Measurements from ENCODE around the gene PGS1. TPM values are rescaled to one million over a fixed set of nuclear protein-coding genes. Genes with fewer than 3 reads are reported as not detected.

Gene PGS1
- total RNA-seq, 1 experiment from 2014 or later: 42.6 TPM

GRCh38 chr17:78362232-78362631, 16.2 kb upstream of the PGS1 start:
- no peak overlapping the region for H3K4me3 Mint-ChIP-seq (ENCODE audit: low read depth, unreplicated experiment)
- no TSS peak for BruUV-seq (replicated peaks)
- H3K27me3 Mint-ChIP-seq (ENCODE audit: unreplicated experiment): peaks cover 11% of the 10 kb centered on the region

DNA sequence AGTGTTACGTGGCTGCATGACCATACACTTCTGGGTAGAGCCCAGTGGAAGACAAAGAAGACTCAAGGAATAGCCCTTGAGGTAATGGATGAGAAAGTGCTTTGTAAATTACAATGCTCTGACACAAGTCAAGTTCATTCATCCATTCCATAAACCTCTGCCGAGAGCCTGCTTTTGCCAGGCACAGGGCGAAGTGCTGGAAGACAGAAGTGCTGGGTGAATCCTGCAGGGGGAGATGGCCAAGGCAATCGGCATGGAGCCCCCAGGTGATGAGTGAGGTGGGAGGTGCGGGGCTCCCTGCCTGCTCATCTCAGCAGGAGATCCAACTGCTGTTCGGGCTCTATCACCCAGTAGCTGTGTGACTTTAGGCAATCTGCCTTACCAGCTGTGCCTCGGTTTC, 15.8 kb upstream of the PGS1 start:
- Mint-ChIP-seq H3K4me3 (ENCODE audit: low read depth, unreplicated experiment) (no peak overlapping the region), H3K36me3 (ENCODE audit: insufficient read depth, unreplicated experiment) (peaks cover 31% of the 10 kb centered on the region), H3K4me1 (ENCODE audit: low read depth, unreplicated experiment) (no peaks in the 10 kb centered on the region), H3K27me3 (ENCODE audit: unreplicated experiment) (peaks cover 11% of the 10 kb centered on the region), H3K9me3 (ENCODE audit: low read depth, unreplicated experiment) (no peaks in the 10 kb centered on the region), H3K27ac (ENCODE audit: unreplicated experiment) (no peak overlapping the region)
- intact Hi-C loops (cut with micrococcal nuclease; ENCODE audit: unreplicated experiment): no loop called here
- BruUV-seq (replicated peaks): no TSS peak
- no peak for DNase-seq
- TF ChIP-seq CTCF (IDR thresholded peaks at IDR 0.05; ENCODE audit: unreplicated experiment): no peak
- CTCF ChIA-PET: interaction anchor here (0.6 to 1.2 kb wide), 2 partner anchors 42 to 111 kb away, joined by 3 read pairs; no protein-coding TSS in a partner anchor

More at GRCh38 chr17:78362232-78362631, 16.2 kb upstream of the PGS1 start:
- TF ChIP-seq CTCF (IDR thresholded peaks at IDR 0.05; ENCODE audit: unreplicated experiment): no peak
- DNase-seq: no peak
- H3K36me3 Mint-ChIP-seq (ENCODE audit: insufficient read depth, unreplicated experiment): peaks cover 35% of the 10 kb centered on the region
- no peak overlapping the region for H3K27ac Mint-ChIP-seq (ENCODE audit: unreplicated experiment)
- H3K9me3 Mint-ChIP-seq (ENCODE audit: low read depth, unreplicated experiment): no peaks in the 10 kb centered on the region
- intact Hi-C loops (cut with micrococcal nuclease; ENCODE audit: unreplicated experiment): no loop called here
- H3K4me1 Mint-ChIP-seq (ENCODE audit: low read depth, unreplicated experiment): no peaks in the 10 kb centered on the region
- CTCF ChIA-PET: interaction anchor here (0.6 to 1.2 kb wide), 2 partner anchors 42 to 111 kb away, joined by 3 read pairs; no protein-coding TSS in a partner anchor

DNA sequence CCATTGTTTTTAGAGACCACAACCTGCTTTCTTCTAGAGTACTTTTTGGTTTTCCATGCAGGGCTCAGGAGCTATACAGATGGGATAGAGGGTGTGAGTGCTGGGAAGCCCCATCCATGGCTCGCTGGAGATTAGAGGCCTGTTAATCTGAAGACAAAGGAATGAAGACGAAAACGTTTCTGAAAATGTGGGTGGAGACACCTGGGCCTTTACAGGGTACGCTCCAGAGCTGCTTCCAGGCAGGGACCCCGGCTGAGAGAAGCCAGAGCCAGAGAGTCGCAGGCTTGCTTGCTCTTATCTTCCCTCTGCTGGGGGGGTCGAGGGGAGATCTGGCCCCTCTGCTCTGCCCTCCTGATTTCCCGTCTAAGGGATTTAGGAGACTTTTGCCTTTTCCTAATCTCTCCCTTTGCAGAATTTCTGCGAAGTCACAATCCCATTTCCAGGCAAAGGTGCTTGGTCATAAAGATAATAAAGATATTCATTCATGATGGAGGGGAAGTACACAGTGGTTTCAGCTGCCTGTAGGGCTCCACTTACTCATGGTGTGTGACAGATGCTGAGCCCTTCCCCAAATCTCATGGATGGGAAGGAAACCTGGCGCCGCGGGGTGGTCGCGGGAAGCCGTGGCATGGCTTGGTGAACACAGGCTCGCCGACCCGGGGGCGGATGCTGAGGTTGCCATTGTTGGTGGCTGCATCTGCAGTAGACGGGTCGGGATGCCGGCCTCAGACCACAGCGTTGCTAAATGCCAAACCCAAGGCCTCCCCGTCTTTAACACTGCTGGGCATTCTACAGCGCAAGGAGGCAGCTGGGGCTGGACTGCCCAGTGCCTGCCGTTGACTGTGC, 13.8 kb upstream of the PGS1 start:
- no peak overlapping the region for H3K27ac Mint-ChIP-seq (ENCODE audit: unreplicated experiment)
- TF ChIP-seq CTCF (IDR thresholded peaks at IDR 0.05; ENCODE audit: unreplicated experiment): no peak
- DNase-seq: no peak
- no TSS peak for BruUV-seq (replicated peaks)
- intact Hi-C loops (cut with micrococcal nuclease; ENCODE audit: unreplicated experiment): no loop called here
- H3K9me3 Mint-ChIP-seq (ENCODE audit: low read depth, unreplicated experiment): no peaks in the 10 kb centered on the region
- H3K4me3 Mint-ChIP-seq (ENCODE audit: low read depth, unreplicated experiment): no peak overlapping the region
- no peaks in the 10 kb centered on the region for H3K4me1 Mint-ChIP-seq (ENCODE audit: low read depth, unreplicated experiment)
- peaks cover 11% of the 10 kb centered on the region for H3K27me3 Mint-ChIP-seq (ENCODE audit: unreplicated experiment)
- CTCF ChIA-PET: interaction anchor here (0.6 kb wide), 2 partner anchors 194 to 329 kb away, joined by 3 to 4 read pairs; no protein-coding TSS in a partner anchor
- peaks cover 11% of the 10 kb centered on the region for H3K36me3 Mint-ChIP-seq (ENCODE audit: insufficient read depth, unreplicated experiment)

- H3K27me3 Mint-ChIP-seq (ENCODE audit: unreplicated experiment): peaks cover 11% of the 10 kb centered on the region
- no peak for TF ChIP-seq CTCF (IDR thresholded peaks at IDR 0.05; ENCODE audit: unreplicated experiment)
- no peaks in the 10 kb centered on the region for H3K4me1 Mint-ChIP-seq (ENCODE audit: low read depth, unreplicated experiment)
- CTCF ChIA-PET: no interaction called here
- no peak overlapping the region for H3K4me3 Mint-ChIP-seq (ENCODE audit: low read depth, unreplicated experiment)
- BruUV-seq (replicated peaks): no TSS peak
- intact Hi-C loops (cut with micrococcal nuclease; ENCODE audit: unreplicated experiment): no loop called here
- no peak overlapping the region for H3K27ac Mint-ChIP-seq (ENCODE audit: unreplicated experiment)
- H3K9me3 Mint-ChIP-seq (ENCODE audit: low read depth, unreplicated experiment): no peaks in the 10 kb centered on the region
- peaks cover 5% of the 10 kb centered on the region for H3K36me3 Mint-ChIP-seq (ENCODE audit: insufficient read depth, unreplicated experiment)
- no peak for DNase-seq
Measured at GRCh38 chr17:78365561-78366108, 12.8 kb upstream of the PGS1 start.

Measured in Calu3 (cell line).